Transverse colon (tissue), 4 donors: ENCODE measurements around the gene MASP1.

Experiments
- EP300 ChIP-seq: sonication (generic); formaldehyde crosslinking; IDR thresholded peaks from one replicate; pipeline ENCODE4 v1.6.1; 2017; ENCODE audit warnings: antibody characterized with exemption, low read depth
- POLR2A ChIP-seq: fragments of 450-650 bp; IDR thresholded peaks from one replicate; pipeline ENCODE4 v1.6.1; 2016; ENCODE audit warnings: antibody characterized with exemption, mild to moderate bottlenecking, moderate library complexity
- POLR2AphosphoS5 ChIP-seq, 3 donors: sonication (generic); formaldehyde crosslinking; IDR thresholded peaks; one replicate each; pipeline ENCODE4 v1.6.1; 2016; ENCODE audit warnings: antibody characterized with exemption in 3 of 3
- TF ChIP-seq, protein P1 (sequence below), 5 experiments: fragments of 200-600 bp in 3 of 5; fragments of 450-650 bp in 2 of 5; sonication (generic) in 3 of 5; IDR thresholded peaks; 1 replicate in 2 of 5; 2 replicates in 3 of 5; pipeline ENCODE4 v1.5.1; 2016 to 2017; ENCODE audit warnings: antibody characterized with exemption in 5 of 5, inconsistent platforms in 3 of 5, mild to moderate bottlenecking in 2 of 5, moderate library complexity in 1 of 5

GRCh38 chr3:187207624-187208023, 83.9 kb downstream of the MASP1 start:
- TF ChIP-seq, protein P1, sequence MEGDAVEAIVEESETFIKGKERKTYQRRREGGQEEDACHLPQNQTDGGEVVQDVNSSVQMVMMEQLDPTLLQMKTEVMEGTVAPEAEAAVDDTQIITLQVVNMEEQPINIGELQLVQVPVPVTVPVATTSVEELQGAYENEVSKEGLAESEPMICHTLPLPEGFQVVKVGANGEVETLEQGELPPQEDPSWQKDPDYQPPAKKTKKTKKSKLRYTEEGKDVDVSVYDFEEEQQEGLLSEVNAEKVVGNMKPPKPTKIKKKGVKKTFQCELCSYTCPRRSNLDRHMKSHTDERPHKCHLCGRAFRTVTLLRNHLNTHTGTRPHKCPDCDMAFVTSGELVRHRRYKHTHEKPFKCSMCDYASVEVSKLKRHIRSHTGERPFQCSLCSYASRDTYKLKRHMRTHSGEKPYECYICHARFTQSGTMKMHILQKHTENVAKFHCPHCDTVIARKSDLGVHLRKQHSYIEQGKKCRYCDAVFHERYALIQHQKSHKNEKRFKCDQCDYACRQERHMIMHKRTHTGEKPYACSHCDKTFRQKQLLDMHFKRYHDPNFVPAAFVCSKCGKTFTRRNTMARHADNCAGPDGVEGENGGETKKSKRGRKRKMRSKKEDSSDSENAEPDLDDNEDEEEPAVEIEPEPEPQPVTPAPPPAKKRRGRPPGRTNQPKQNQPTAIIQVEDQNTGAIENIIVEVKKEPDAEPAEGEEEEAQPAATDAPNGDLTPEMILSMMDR (IDR thresholded peaks at IDR 0.05), result no peak
- TF ChIP-seq EP300 (no peak), POLR2A (no peak), POLR2AphosphoS5 (IDR thresholded peaks at IDR 0.05) (no peak)
